Panc1 (cell line): ENCODE measurements around the gene TAPBP. TPM values are rescaled to one million over a fixed set of nuclear protein-coding genes. Genes with fewer than 3 reads are reported as not detected.
"Not testable (repeated sequence)": the region's sequence is repeated elsewhere in the genome, so short reads cannot be mapped to it uniquely, and the experiment has no call there.

Experiments used
- ATAC-seq: fragments of 200-7000 bp; cut with Tn5 transposase; 2 replicates; pipeline ENCODE4 v1.9.1; 2020; ENCODE audit warnings: mild to moderate bottlenecking, moderate library complexity
- BruUV-seq: library from RNA; stranded (reverse); fragments of 400-500 nt; replicated peaks from 2 replicates; lab custom pipeline; 2021; lab: Mats Ljungman, UMichigan
- CTCF ChIA-PET: fragments of 300-600 bp; sonication (Branson Sonifier 250); formaldehyde crosslinking; loops from one replicate; lab custom pipeline; 2022; ENCODE audit warnings: antibody characterized with exemption; lab: Charles Lee
- POLR2A ChIA-PET: fragments of 300-600 bp; sonication (Branson Sonifier 250); formaldehyde crosslinking; loops from one replicate; lab custom pipeline; 2022; ENCODE audit warnings: antibody characterized with exemption; lab: Charles Lee
- DNase-seq: peaks from one replicate; pipeline ENCODE4 v3.0.0-alpha.2; 2010; ENCODE audit warnings: low read depth, low spot score
- H3K27ac ChIP-seq: 2 replicates; pipeline ENCODE4 v1.5.1; 2011; ENCODE audit warnings: mild to moderate bottlenecking, low read length, inconsistent platforms
- H3K27me3 ChIP-seq: fragments of 200-500 bp; sonication (Bioruptor generic); 2 replicates; pipeline ENCODE4 v1.6.0; 2014; ENCODE audit warnings: low read length, inconsistent platforms; ENCODE audit not compliant: control insufficient read depth, insufficient read depth
- H3K36me3 ChIP-seq: fragments of 200-500 bp; sonication (Bioruptor generic); 2 replicates; pipeline ENCODE4 v1.5.1; 2014; ENCODE audit warnings: inconsistent platforms, mild to moderate bottlenecking, low read length, moderate library complexity; ENCODE audit not compliant: control insufficient read depth, insufficient read depth
- H3K4me1 ChIP-seq: 2 replicates; pipeline ENCODE4 v1.5.1; 2011; ENCODE audit warnings: inconsistent platforms, mild to moderate bottlenecking, low read length, moderate library complexity; ENCODE audit not compliant: control insufficient read depth, insufficient read depth
- H3K4me3 ChIP-seq, 2 experiments: 2 replicates each; pipeline ENCODE4 v1.5.1; 2011 to 2012; ENCODE audit warnings: low read depth in 2 of 2, low read length in 2 of 2, mild to moderate bottlenecking in 2 of 2, inconsistent platforms in 1 of 2, moderate library complexity in 1 of 2
- H3K9me3 ChIP-seq: fragments of 200-500 bp; sonication (Bioruptor generic); 2 replicates; pipeline ENCODE4 v1.5.1; 2014; ENCODE audit warnings: low read depth, mild to moderate bottlenecking, inconsistent platforms, low read length, moderate library complexity; ENCODE audit not compliant: control insufficient read depth, insufficient read depth
- POLR2AphosphoS5 ChIP-seq: IDR thresholded peaks from 2 replicates; pipeline ENCODE4 v1.6.1; 2012; ENCODE audit warnings: mild to moderate bottlenecking, low read depth, low read length, moderate library complexity
- REST ChIP-seq, 2 experiments: IDR thresholded peaks; 2 replicates each; pipeline ENCODE4 v1.6.1; 2011 to 2012; ENCODE audit warnings: low read depth in 2 of 2, control low read depth in 1 of 2, low read length in 1 of 2, mild to moderate bottlenecking in 1 of 2, moderate library complexity in 1 of 2; ENCODE audit not compliant: insufficient read depth in 1 of 2
- SIN3A ChIP-seq: IDR thresholded peaks from 2 replicates; pipeline ENCODE4 v1.6.1; 2012; ENCODE audit warnings: low read depth, mild to moderate bottlenecking, low read length, moderate library complexity, borderline replicate concordance; ENCODE audit not compliant: insufficient read depth
- TCF7L2 ChIP-seq: IDR thresholded peaks from 2 replicates; pipeline ENCODE4 v1.6.1; 2011; ENCODE audit warnings: mild to moderate bottlenecking, low read depth, low read length, inconsistent platforms
- in situ Hi-C: cut with HindIII; loops from 2 replicates; pipeline ENCODE4 v1.10.0; 2016; ENCODE audit warnings: low sequenced_read_pairs, low pct_unique_long_range_greater_than_20kb
- intact Hi-C: fragments of 100-400 bp; cut with micrococcal nuclease; formaldehyde crosslinking; loops from one replicate; pipeline ENCODE4 v1.10.0; 2022; ENCODE audit not compliant: unreplicated experiment
- total RNA-seq: library from RNA; stranded (reverse); gene quantifications from one replicate; pipeline ENCODE4 v1.2.1, GENCODE V29; 2021; ENCODE audit not compliant: unreplicated experiment
- TF ChIP-seq, protein P1 (sequence below): fragments of 450-650 bp; IDR thresholded peaks from 2 replicates; pipeline ENCODE4 v1.5.1; 2017; ENCODE audit warnings: mild to moderate bottlenecking

Gene TAPBP
- total RNA-seq, 1 experiment from 2014 or later = 246 TPM

- intact Hi-C loops = no loop called here
- CTCF ChIA-PET = interaction anchor here (0.6 to 1.2 kb wide), 8 partner anchors 8 to 782 kb away, joined by 3 to 7 read pairs (median 4); partner anchors contain the start of gene B3GALT4
- no peak overlapping the region for H3K27ac ChIP-seq
- no TSS peak for BruUV-seq
- TF ChIP-seq TCF7L2 (peak; percentile 93), SIN3A (no peak), REST (IDR thresholded peaks at IDR 0.05; ENCODE audit: insufficient read depth in 1 of 2, low read depth in 2 of 2, low read length in 1 of 2) (no peak)
- TF ChIP-seq, protein P1, sequence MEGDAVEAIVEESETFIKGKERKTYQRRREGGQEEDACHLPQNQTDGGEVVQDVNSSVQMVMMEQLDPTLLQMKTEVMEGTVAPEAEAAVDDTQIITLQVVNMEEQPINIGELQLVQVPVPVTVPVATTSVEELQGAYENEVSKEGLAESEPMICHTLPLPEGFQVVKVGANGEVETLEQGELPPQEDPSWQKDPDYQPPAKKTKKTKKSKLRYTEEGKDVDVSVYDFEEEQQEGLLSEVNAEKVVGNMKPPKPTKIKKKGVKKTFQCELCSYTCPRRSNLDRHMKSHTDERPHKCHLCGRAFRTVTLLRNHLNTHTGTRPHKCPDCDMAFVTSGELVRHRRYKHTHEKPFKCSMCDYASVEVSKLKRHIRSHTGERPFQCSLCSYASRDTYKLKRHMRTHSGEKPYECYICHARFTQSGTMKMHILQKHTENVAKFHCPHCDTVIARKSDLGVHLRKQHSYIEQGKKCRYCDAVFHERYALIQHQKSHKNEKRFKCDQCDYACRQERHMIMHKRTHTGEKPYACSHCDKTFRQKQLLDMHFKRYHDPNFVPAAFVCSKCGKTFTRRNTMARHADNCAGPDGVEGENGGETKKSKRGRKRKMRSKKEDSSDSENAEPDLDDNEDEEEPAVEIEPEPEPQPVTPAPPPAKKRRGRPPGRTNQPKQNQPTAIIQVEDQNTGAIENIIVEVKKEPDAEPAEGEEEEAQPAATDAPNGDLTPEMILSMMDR = peak; percentile 83
- H3K9me3 ChIP-seq = no peaks in the 10 kb centered on the region
- DNase-seq = peak; percentile 46
- in situ Hi-C loops = no loop called here
- peak; percentile 85 for ATAC-seq
- POLR2A ChIA-PET = interaction anchor here (0.7 kb wide), 1 partner anchor 34 kb away, joined by 3 read pairs; no protein-coding TSS in a partner anchor
- no peaks in the 10 kb centered on the region for H3K36me3 ChIP-seq
- H3K4me1 ChIP-seq = 0 out of 2 replicates have a peak, but pooled peaks cover 4% of the 10 kb centered on the region
- H3K4me3 ChIP-seq = peak overlapping the region in 1 of 2 experiments; percentile 26; a peak in 1 of 4 replicates
- H3K27me3 ChIP-seq = no peaks in the 10 kb centered on the region
These were observed 31.1 kb upstream of the TAPBP start for GRCh38 chr6:33344701-33345697.

DNA sequence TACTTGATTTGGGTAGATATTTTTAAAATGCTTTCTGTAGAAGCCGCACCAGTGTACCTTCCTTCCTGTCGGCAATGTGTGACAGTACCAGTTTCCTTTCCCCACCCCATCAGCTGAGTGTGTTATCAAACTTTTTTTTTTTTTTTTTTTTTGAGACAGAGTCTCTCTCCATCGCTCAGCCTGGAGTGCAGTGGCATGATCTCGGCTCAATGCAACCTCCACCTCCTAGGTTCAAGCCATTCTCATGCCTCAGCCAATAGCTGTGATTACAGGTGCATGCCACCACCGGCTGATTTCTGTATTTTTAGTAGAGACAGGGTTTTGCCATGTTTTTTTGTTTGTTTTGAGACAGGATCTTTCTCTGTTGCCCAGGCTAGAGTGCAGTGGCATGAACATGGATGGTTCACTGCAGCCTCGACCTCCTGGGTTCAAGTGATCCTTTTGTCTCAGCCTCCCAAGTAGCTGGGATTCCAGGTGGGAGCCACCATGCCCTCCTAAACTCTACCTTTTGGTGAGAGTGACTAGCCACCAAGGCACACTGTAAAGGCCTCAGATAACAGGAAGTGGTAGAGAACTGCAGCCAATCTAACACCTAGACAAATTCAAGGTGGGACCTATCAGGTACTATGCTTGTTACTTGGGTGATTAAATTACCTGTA lies 30.2 kb upstream of the TAPBP start:
- DNase-seq (no peak), ATAC-seq (no peak)
- POLR2A ChIA-PET = no interaction called here
- in situ Hi-C loops (no loop called here), intact Hi-C loops (no loop called here)
- Histone ChIP-seq H3K4me3 (no peak overlapping the region), H3K36me3 (no peaks in the 10 kb centered on the region), H3K27me3 (no peaks in the 10 kb centered on the region), H3K9me3 (no peaks in the 10 kb centered on the region), H3K4me1 (0 out of 2 replicates have a peak, but pooled peaks cover 4% of the 10 kb centered on the region), H3K27ac (no peak overlapping the region)
- no TSS peak for BruUV-seq
- TF ChIP-seq REST (IDR thresholded peaks at IDR 0.05; ENCODE audit: insufficient read depth in 1 of 2, low read depth in 2 of 2, low read length in 1 of 2) = no peak
- no peak for TF ChIP-seq SIN3A
- TF ChIP-seq POLR2AphosphoS5 = no peak
- TF ChIP-seq TCF7L2 = no peak
- TF ChIP-seq, protein P1 = no peak
- CTCF ChIA-PET = interaction anchor here (0.6 kb wide), 1 partner anchor 16 kb away, joined by 6 read pairs; no protein-coding TSS in a partner anchor

- intact Hi-C loops, H3K4me3 ChIP-seq, POLR2A ChIA-PET, H3K36me3 ChIP-seq, BruUV-seq, ATAC-seq, H3K27ac ChIP-seq, H3K9me3 ChIP-seq, H3K27me3 ChIP-seq, in situ Hi-C loops, H3K4me1 ChIP-seq, DNase-seq: not testable (repeated sequence)
- CTCF ChIA-PET = interaction anchor here (0.6 kb wide), 1 partner anchor 16 kb away, joined by 6 read pairs; no protein-coding TSS in a partner anchor
These were observed 29.7 kb upstream of the TAPBP start for GRCh38 chr6:33343606-33343952.
